A172 (cell line): Measurements from ENCODE around the gene SORCS2. TPM values are rescaled to one million over a fixed set of nuclear protein-coding genes. Genes with fewer than 3 reads are reported as not detected.

ENCODE experiments used
- DNase-seq: peaks from one replicate; pipeline ENCODE4 v3.0.0-alpha.2; 2015; ENCODE audit warnings: low spot score
- total RNA-seq: library from RNA; depleted of rRNA; stranded (reverse); fragments of >200 nt; shearing (Covaris generic); gene quantifications from 2 replicates; pipeline ENCODE4 v1.2.3, GENCODE V29; 2014

SORCS2 gene
- total RNA-seq, 1 experiment from 2014 or later: 0.78 TPM

GRCh38 chr4:7266525-7267292, 74.4 kb downstream of the SORCS2 start:
- DNase-seq: peak; percentile 92

GRCh38 chr4:7267829-7268228, 75.5 kb downstream of the SORCS2 start:
- DNase-seq: no peak

- no peak for DNase-seq
Observed at GRCh38 chr4:7268941-7269340, 76.6 kb downstream of the SORCS2 start.

GRCh38 chr4:7270121-7270520, 77.8 kb downstream of the SORCS2 start:
- DNase-seq: no peak

GRCh38 chr4:7272404-7272803, 80.1 kb downstream of the SORCS2 start:
- DNase-seq: no peak

GRCh38 chr4:7273738-7274297, 81.5 kb downstream of the SORCS2 start:
- DNase-seq: no peak

GRCh38 chr4:7275067-7275466, 82.7 kb downstream of the SORCS2 start:
- DNase-seq: no peak

GRCh38 chr4:7275490-7276154, 83.3 kb downstream of the SORCS2 start:
- no peak for DNase-seq

- no peak for DNase-seq
Observed at GRCh38 chr4:7276515-7276914, 84.2 kb downstream of the SORCS2 start.

- no peak for DNase-seq
Observed at GRCh38 chr4:7278071-7278765, 85.9 kb downstream of the SORCS2 start.

- DNase-seq: no peak
Observed at GRCh38 chr4:7278981-7279380, 86.6 kb downstream of the SORCS2 start.

- DNase-seq: no peak
Observed at GRCh38 chr4:7279902-7280301, 87.6 kb downstream of the SORCS2 start.

- no peak for DNase-seq
Observed at GRCh38 chr4:7280926-7281690, 88.8 kb downstream of the SORCS2 start.

GRCh38 chr4:7281691-7282665, 89.6 kb downstream of the SORCS2 start:
- DNase-seq: no peak

GRCh38 chr4:7282786-7283440, 90.6 kb downstream of the SORCS2 start:
- no peak for DNase-seq

- no peak for DNase-seq
Observed at GRCh38 chr4:7285244-7286094, 93.1 kb downstream of the SORCS2 start.

GRCh38 chr4:7286170-7286569, 93.8 kb downstream of the SORCS2 start:
- DNase-seq: no peak

- DNase-seq: no peak
Observed at GRCh38 chr4:7286798-7287197, 94.5 kb downstream of the SORCS2 start.
